MM.1S (cell line): ENCODE results near the gene NPC2.

Experiments
- DNase-seq: peaks from one replicate; pipeline ENCODE4 v3.0.0-alpha.2; 2015
- H2AFZ ChIP-seq: fragments of 300-600 bp; sonication (generic); 2 replicates; pipeline ENCODE4 v1.6.0; 2016; ENCODE audit warnings: antibody characterized with exemption, low read length
- H3F3A ChIP-seq: fragments of 300-600 bp; sonication (generic); 2 replicates; pipeline ENCODE4 v1.6.1; 2016; ENCODE audit warnings: mild to moderate bottlenecking, antibody characterized with exemption, low read length, moderate library complexity, mixed read lengths; ENCODE audit not compliant: insufficient read depth
- H3K27ac ChIP-seq: fragments of 300-600 bp; sonication (generic); 2 replicates; pipeline ENCODE4 v1.5.1; 2016; ENCODE audit warnings: mild to moderate bottlenecking, low read length
- H3K27me3 ChIP-seq: fragments of 300-600 bp; sonication (generic); replicated peaks from 2 replicates; pipeline ENCODE4 v1.6.0; 2016; ENCODE audit warnings: low read length; ENCODE audit not compliant: insufficient read depth
- H3K36me3 ChIP-seq: fragments of 300-600 bp; sonication (generic); replicated peaks from 2 replicates; pipeline ENCODE4 v1.6.1; 2016; ENCODE audit warnings: mild to moderate bottlenecking, low read length, mixed read lengths; ENCODE audit not compliant: insufficient read depth
- H3K4me1 ChIP-seq: fragments of 300-600 bp; sonication (generic); 2 replicates; pipeline ENCODE4 v1.6.1; 2016; ENCODE audit warnings: low read length, mixed read lengths
- H3K4me2 ChIP-seq: fragments of 300-600 bp; sonication (generic); 2 replicates; pipeline ENCODE4 v1.6.0; 2016; ENCODE audit warnings: low read depth, low read length
- H3K4me3 ChIP-seq: fragments of 300-600 bp; sonication (generic); 2 replicates; pipeline ENCODE4 v1.5.1; 2016; ENCODE audit warnings: low read length, mixed read lengths
- H3K79me2 ChIP-seq: fragments of 300-600 bp; sonication (generic); 2 replicates; pipeline ENCODE4 v1.6.1; 2016; ENCODE audit warnings: mixed run types, low read length, mixed read lengths
- H3K9ac ChIP-seq: fragments of 300-600 bp; sonication (generic); 2 replicates; pipeline ENCODE4 v1.6.1; 2016; ENCODE audit warnings: low read length, mixed read lengths
- H3K9me2 ChIP-seq: fragments of 300-600 bp; sonication (generic); replicated peaks from 2 replicates; pipeline ENCODE4 v1.6.1; 2016; ENCODE audit warnings: mild to moderate bottlenecking, low read length, mixed read lengths; ENCODE audit not compliant: insufficient read depth
- H3K9me3 ChIP-seq: fragments of 300-600 bp; sonication (generic); replicated peaks from 2 replicates; pipeline ENCODE4 v1.6.1; 2016; ENCODE audit warnings: mild to moderate bottlenecking, low read length, mixed read lengths; ENCODE audit not compliant: insufficient read depth
- H4K20me1 ChIP-seq: fragments of 300-600 bp; sonication (generic); 2 replicates; pipeline ENCODE4 v1.6.1; 2016; ENCODE audit warnings: mild to moderate bottlenecking, low read length, moderate library complexity, mixed read lengths; ENCODE audit not compliant: insufficient read depth
- EZH2 ChIP-seq: fragments of 300-600 bp; sonication (generic); optimal IDR thresholded peaks from 2 replicates; pipeline ENCODE3; 2017; ENCODE audit warnings: low read depth, mild to moderate bottlenecking, antibody characterized with exemption, low read length, mixed read lengths
- EZH2phosphoT487 ChIP-seq: fragments of 300-600 bp; sonication (generic); IDR thresholded peaks from 2 replicates; pipeline ENCODE4 v1.6.1; 2018; ENCODE audit warnings: antibody characterized with exemption, low read length
- TF ChIP-seq, protein P1 (sequence below): fragments of 300-600 bp; sonication (generic); IDR thresholded peaks from 2 replicates; pipeline ENCODE4 v1.5.1; 2016; ENCODE audit warnings: antibody characterized with exemption, low read length, mixed read lengths

The NPC2 gene

DNA sequence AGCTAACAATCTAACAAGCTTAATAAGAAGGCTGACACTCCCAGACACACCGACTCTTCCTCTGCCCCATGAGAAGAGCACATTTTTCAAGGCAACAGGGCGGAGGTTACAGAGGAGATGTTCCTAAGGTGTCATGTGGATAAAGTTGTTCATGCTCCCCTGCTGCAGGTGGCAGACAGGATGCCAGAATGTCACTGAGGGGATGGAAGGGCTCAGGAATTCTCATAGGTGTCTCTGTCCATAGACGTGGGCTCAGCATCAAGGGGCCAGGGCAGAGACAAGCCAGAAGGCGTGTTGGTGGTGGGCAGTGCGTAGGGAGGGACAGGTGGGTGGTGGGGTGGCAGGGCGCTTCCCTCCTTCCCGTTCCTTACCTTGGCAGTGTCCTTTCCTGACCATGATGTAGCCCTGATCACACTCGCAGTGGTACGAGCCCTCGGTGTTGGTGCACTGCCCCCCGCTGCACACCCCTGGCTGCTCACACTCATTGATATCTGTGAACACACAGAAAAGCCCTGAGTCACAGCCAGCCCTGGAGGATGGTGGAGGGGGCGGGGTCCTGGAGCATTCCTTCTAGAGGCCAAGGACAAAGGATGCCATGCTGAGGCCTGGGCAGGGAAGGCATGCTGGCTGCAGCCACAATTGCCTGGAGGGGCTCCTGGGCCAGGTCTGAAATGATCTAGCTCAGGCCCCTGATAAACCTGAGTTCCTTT is 23.5 kb upstream of the NPC2 start:
- Histone ChIP-seq H3K4me3 (no peak overlapping the region), H2AFZ (no peak overlapping the region), H3K9me2 (no peaks in the 10 kb centered on the region), H3K27me3 (peaks cover 64% of the 10 kb centered on the region), H3K9me3 (no peaks in the 10 kb centered on the region), H3K4me2 (no peak overlapping the region), H3K36me3 (no peaks in the 10 kb centered on the region), H3K4me1 (no peaks in the 10 kb centered on the region), H4K20me1 (no peaks in the 10 kb centered on the region), H3K9ac (no peak overlapping the region), H3K27ac (no peak overlapping the region), H3F3A (no peaks in the 10 kb centered on the region), H3K79me2 (no peaks in the 10 kb centered on the region)
- TF ChIP-seq EZH2phosphoT487 (no peak), EZH2 (no peak)
- TF ChIP-seq, protein P1, sequence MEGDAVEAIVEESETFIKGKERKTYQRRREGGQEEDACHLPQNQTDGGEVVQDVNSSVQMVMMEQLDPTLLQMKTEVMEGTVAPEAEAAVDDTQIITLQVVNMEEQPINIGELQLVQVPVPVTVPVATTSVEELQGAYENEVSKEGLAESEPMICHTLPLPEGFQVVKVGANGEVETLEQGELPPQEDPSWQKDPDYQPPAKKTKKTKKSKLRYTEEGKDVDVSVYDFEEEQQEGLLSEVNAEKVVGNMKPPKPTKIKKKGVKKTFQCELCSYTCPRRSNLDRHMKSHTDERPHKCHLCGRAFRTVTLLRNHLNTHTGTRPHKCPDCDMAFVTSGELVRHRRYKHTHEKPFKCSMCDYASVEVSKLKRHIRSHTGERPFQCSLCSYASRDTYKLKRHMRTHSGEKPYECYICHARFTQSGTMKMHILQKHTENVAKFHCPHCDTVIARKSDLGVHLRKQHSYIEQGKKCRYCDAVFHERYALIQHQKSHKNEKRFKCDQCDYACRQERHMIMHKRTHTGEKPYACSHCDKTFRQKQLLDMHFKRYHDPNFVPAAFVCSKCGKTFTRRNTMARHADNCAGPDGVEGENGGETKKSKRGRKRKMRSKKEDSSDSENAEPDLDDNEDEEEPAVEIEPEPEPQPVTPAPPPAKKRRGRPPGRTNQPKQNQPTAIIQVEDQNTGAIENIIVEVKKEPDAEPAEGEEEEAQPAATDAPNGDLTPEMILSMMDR = no peak
- DNase-seq = no peak

DNA sequence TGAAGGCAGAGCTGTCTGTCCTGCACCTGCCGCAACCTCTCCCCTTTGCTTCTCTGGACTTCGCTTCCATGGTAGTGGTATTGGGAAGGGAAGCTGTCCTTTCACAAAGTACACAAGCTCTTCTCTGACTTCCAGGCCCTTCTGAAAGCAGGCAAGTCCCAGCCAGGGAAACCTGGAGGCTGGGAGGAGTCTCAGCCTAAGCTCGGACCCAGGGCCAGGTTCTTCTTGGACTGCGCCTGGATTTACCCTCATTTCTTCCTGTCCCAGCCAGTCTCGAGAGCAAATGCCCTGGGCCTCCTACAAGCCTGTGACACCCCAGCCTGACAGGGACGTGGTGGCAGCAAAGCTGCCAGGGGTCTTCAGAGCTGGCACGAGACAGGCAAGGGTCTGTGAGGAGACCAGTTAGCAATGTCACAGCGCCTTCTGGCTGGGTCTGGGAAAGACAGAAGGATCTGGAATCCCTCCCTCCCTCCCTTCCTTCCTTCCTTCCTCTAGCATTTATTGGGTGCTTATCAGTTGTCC is 22.8 kb upstream of the NPC2 start:
- Histone ChIP-seq H3K27ac (no peak overlapping the region), H4K20me1 (no peaks in the 10 kb centered on the region), H3K4me3 (no peak overlapping the region), H3K36me3 (no peaks in the 10 kb centered on the region), H2AFZ (no peak overlapping the region), H3K9ac (no peak overlapping the region), H3F3A (no peaks in the 10 kb centered on the region), H3K27me3 (peaks cover 67% of the 10 kb centered on the region), H3K9me2 (no peaks in the 10 kb centered on the region), H3K4me1 (no peaks in the 10 kb centered on the region), H3K9me3 (no peaks in the 10 kb centered on the region), H3K79me2 (no peaks in the 10 kb centered on the region), H3K4me2 (no peak overlapping the region)
- TF ChIP-seq, protein P1 = no peak
- TF ChIP-seq EZH2 (no peak), EZH2phosphoT487 (no peak)
- DNase-seq = no peak

DNA sequence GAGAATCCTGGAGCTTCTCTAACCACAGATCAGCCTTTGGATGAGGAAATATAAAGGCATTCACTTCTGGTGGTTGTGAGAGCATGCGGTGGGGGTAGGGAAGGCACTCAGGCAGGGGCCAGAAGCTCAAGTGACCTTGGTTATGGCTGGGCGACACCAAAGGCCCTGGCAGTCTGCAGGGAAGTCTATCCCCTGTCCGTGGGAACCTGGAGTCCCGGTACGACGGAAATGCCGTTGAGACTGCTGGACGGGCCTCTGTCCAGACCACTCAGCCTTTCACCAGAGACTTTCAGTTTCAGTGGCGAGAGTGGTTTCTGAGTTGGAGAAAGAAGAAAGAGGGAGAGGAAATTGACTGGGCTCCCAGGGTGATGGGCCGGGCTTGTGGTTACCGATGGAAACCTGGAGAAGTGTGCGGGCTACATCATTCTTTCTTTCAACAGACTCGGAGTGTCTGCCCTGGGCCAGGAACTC is 21.4 kb upstream of the NPC2 start:
- Histone ChIP-seq H3K79me2 (no peaks in the 10 kb centered on the region), H3K36me3 (no peaks in the 10 kb centered on the region), H3K4me3 (no peak overlapping the region), H2AFZ (no peak overlapping the region), H3K9me2 (no peaks in the 10 kb centered on the region), H3K9me3 (no peaks in the 10 kb centered on the region), H3K27ac (no peak overlapping the region), H4K20me1 (no peaks in the 10 kb centered on the region), H3F3A (no peaks in the 10 kb centered on the region), H3K27me3 (peaks cover 74% of the 10 kb centered on the region), H3K4me1 (no peaks in the 10 kb centered on the region), H3K9ac (no peak overlapping the region), H3K4me2 (0 out of 2 replicates have a peak overlapping the region, but pooled peaks have one; percentile 18)
- TF ChIP-seq, protein P1 = no peak
- no peak for TF ChIP-seq EZH2phosphoT487
- TF ChIP-seq EZH2 = no peak
- peak; percentile 39 for DNase-seq
